Globus pallidus (tissue), 1 donor: ENCODE results near the gene AIDA.
"Not testable (repeated sequence)": the region's sequence is repeated elsewhere in the genome, so short reads cannot be mapped to it uniquely, and the experiment has no call there.

Experiments
- DNase-seq: peaks from one replicate; pipeline ENCODE4 v3.0.0-alpha.2; 2015; ENCODE audit warnings: low spot score

AIDA gene

GRCh38 chr1:222711319-222712252, 705 bp downstream of the AIDA start:
- peak; percentile 42 for DNase-seq

- no peak for DNase-seq
Observed at GRCh38 chr1:222709700-222710153, 2.6 kb downstream of the AIDA start.

- DNase-seq, result no peak
Observed at GRCh38 chr1:222706815-222707214, 5.5 kb downstream of the AIDA start.

- DNase-seq, result no peak
Observed at GRCh38 chr1:222704260-222704659, 8.0 kb downstream of the AIDA start.

GRCh38 chr1:222702210-222702609, 10.1 kb downstream of the AIDA start:
- DNase-seq, result no peak

GRCh38 chr1:222697826-222698225, 14.5 kb downstream of the AIDA start:
- no peak for DNase-seq

GRCh38 chr1:222697203-222697602, 15.1 kb downstream of the AIDA start:
- no peak for DNase-seq

- DNase-seq, result no peak
Observed at GRCh38 chr1:222696741-222697140, 15.6 kb downstream of the AIDA start.

- no peak for DNase-seq
Observed at GRCh38 chr1:222694927-222695326, 17.4 kb downstream of the AIDA start.

- no peak for DNase-seq
Observed at GRCh38 chr1:222691016-222691415, 21.3 kb downstream of the AIDA start.

GRCh38 chr1:222680080-222680479, 32.2 kb downstream of the AIDA start:
- DNase-seq, result no peak

- no peak for DNase-seq
Observed at GRCh38 chr1:222670110-222670509, 42.2 kb downstream of the AIDA start.

- DNase-seq, result not testable (repeated sequence)
Observed at GRCh38 chr1:222669107-222669506, 43.2 kb downstream of the AIDA start.

- DNase-seq, result not testable (repeated sequence)
Observed at GRCh38 chr1:222668184-222668583, 44.1 kb downstream of the AIDA start.

- DNase-seq, result no peak
Observed at GRCh38 chr1:222665964-222666363, 46.3 kb downstream of the AIDA start.

- no peak for DNase-seq
Observed at GRCh38 chr1:222663431-222663934, 48.8 kb downstream of the AIDA start.

- no peak for DNase-seq
Observed at GRCh38 chr1:222657899-222658298, 54.4 kb downstream of the AIDA start.

- DNase-seq, result no peak
Observed at GRCh38 chr1:222656391-222657155, 55.7 kb downstream of the AIDA start.

GRCh38 chr1:222654849-222655248, 57.4 kb downstream of the AIDA start:
- DNase-seq, result peak; percentile 46

GRCh38 chr1:222653178-222653827, 59.0 kb downstream of the AIDA start:
- DNase-seq, result no peak

GRCh38 chr1:222652676-222653075, 59.6 kb downstream of the AIDA start:
- DNase-seq, result no peak

- no peak for DNase-seq
Observed at GRCh38 chr1:222644636-222644980, 67.7 kb downstream of the AIDA start.
